Measurements from ENCODE around the gene SOST. TPM values are rescaled to one million over a fixed set of nuclear protein-coding genes. Genes with fewer than 3 reads are reported as not detected.

Gene SOST
- total RNA-seq, 1 donor from 2014 or later: not detected

GRCh38 chr17:43706235-43706634 is 52.4 kb downstream of the SOST start:
- H3K36me3 ChIP-seq (ENCODE audit: insufficient read depth, low read length): no peaks in the 10 kb centered on the region
- TF ChIP-seq EZH2 (IDR thresholded peaks at IDR 0.05; ENCODE audit: insufficient read depth, low read length): no peak
- no peak for TF ChIP-seq CTCF (IDR thresholded peaks at IDR 0.05; ENCODE audit: insufficient read depth, low read depth, low read length)
- H3K4me1 ChIP-seq (ENCODE audit: insufficient read depth, low read length): peaks cover 5% of the 10 kb centered on the region
- no peaks in the 10 kb centered on the region for H4K20me1 ChIP-seq (ENCODE audit: insufficient read depth, low read length)
- H3K27ac ChIP-seq (ENCODE audit: low read depth, low read length): no peak overlapping the region
- no peaks in the 10 kb centered on the region for H3K79me2 ChIP-seq (ENCODE audit: insufficient read depth, low read length)
- Mint-ChIP-seq H3K36me3 (ENCODE audit: low read depth, unreplicated experiment) (peaks cover 9% of the 10 kb centered on the region), H3K9me3 (ENCODE audit: unreplicated experiment) (peaks cover 5% of the 10 kb centered on the region), H3K4me1 (ENCODE audit: low read depth, unreplicated experiment) (peaks cover 4% of the 10 kb centered on the region), H3K27ac (ENCODE audit: unreplicated experiment) (no peak overlapping the region), H3K27me3 (ENCODE audit: low read depth, unreplicated experiment) (peaks cover 39% of the 10 kb centered on the region), H3K4me3 (ENCODE audit: unreplicated experiment) (no peak overlapping the region)
- no peak for FAIRE-seq
- peaks cover 21% of the 10 kb centered on the region for H3K27me3 ChIP-seq (ENCODE audit: insufficient read depth, low read length)
- H3K4me3 ChIP-seq (ENCODE audit: insufficient read depth, low read depth, low read length): no peak overlapping the region
- H3K9me3 ChIP-seq (ENCODE audit: insufficient read depth, low read depth, low read length): no peaks in the 10 kb centered on the region
- H3K4me2 ChIP-seq (ENCODE audit: low read length): no peak overlapping the region
- no peak overlapping the region for H2AFZ ChIP-seq (ENCODE audit: low read depth, low read length)
- H3K9ac ChIP-seq (ENCODE audit: low read length): no peak overlapping the region
- DNase-seq (ENCODE audit: low read depth): no peak

Other genes starting within 250 kb of the SOST start
- gene ETV4, start 212.5 kb downstream of the SOST start, total RNA-seq: 10.6 and 11.4 TPM in 2 replicates
- not detected in 2 replicates for gene MEOX1, start 96.9 kb downstream of the SOST start, total RNA-seq
- gene DUSP3, start 20.2 kb upstream of the SOST start, total RNA-seq: 63.3 and 71.6 TPM in 2 replicates
- gene CFAP97D1, start 21.6 kb upstream of the SOST start, total RNA-seq: 0.16 TPM in 1 of 2 replicates, not detected in the other
- gene MPP3, start 74.4 kb upstream of the SOST start, total RNA-seq: 5.9 and 6.5 TPM in 2 replicates
- not detected in 2 replicates for gene CD300LG, start 88.4 kb upstream of the SOST start, total RNA-seq
- 7.6 and 8.0 TPM in 2 replicates for gene MPP2, start 148.7 kb upstream of the SOST start, total RNA-seq
- gene PPY, start 183.7 kb upstream of the SOST start, total RNA-seq: not detected in 2 replicates
- gene PYY, start 195.1 kb upstream of the SOST start, total RNA-seq: not detected in 2 replicates
- gene NAGS, start 245.8 kb upstream of the SOST start, total RNA-seq: 0.91 and 1.0 TPM in 2 replicates